Measurements from ENCODE around the gene MAK. TPM values are rescaled to one million over a fixed set of nuclear protein-coding genes. Genes with fewer than 3 reads are reported as not detected.
A peak's percentile ranks its signal among the peaks of the same experiment; 100 is the strongest.
"Not testable (repeated sequence)": the region's sequence is repeated elsewhere in the genome, so short reads cannot be mapped to it uniquely, and the experiment has no call there.

MAK gene
- total and polyA plus RNA-seq, 2 of the 13 experiments (the other 11 are each of a cell fraction or from before 2014, with no cell fraction given): 0.04 TPM; not detected in 1

GRCh38 chr6:10720960-10721849, 117.1 kb downstream of the MAK start (continued):
- TF ChIP-seq E2F1 (CRISPR knock-in tag; IDR thresholded peaks at IDR 0.05): peak; percentile 49; the same call in 1 of the 2 replicates
- TF ChIP-seq KDM3A (CRISPR knock-in tag; IDR thresholded peaks at IDR 0.05; ENCODE audit: low read depth): 0 out of 2 replicates have a peak, but pooled peaks have one; percentile 56
- TF ChIP-seq CREB1 (IDR thresholded peaks at IDR 0.05): peak; percentile 63
- TF ChIP-seq CREB1 (CRISPR knock-in tag; IDR thresholded peaks at IDR 0.05): 0 out of 2 replicates have a peak, but pooled peaks have one; percentile 42
- 0 out of 2 replicates have a peak, but pooled peaks have one; percentile 34 for TF ChIP-seq ZNF609 (CRISPR knock-in tag; IDR thresholded peaks at IDR 0.05; ENCODE audit: borderline replicate concordance)
- TF ChIP-seq KLF9 (CRISPR knock-in tag; IDR thresholded peaks at IDR 0.05; ENCODE audit: low read depth): 0 out of 2 replicates have a peak, but pooled peaks have one; percentile 45
- TF ChIP-seq, protein P1, sequence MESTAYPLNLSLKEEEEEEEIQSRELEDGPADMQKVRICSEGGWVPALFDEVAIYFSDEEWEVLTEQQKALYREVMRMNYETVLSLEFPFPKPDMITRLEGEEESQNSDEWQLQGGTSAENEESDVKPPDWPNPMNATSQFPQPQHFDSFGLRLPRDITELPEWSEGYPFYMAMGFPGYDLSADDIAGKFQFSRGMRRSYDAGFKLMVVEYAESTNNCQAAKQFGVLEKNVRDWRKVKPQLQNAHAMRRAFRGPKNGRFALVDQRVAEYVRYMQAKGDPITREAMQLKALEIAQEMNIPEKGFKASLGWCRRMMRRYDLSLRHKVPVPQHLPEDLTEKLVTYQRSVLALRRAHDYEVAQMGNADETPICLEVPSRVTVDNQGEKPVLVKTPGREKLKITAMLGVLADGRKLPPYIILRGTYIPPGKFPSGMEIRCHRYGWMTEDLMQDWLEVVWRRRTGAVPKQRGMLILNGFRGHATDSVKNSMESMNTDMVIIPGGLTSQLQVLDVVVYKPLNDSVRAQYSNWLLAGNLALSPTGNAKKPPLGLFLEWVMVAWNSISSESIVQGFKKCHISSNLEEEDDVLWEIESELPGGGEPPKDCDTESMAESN (CRISPR knock-in tag; conservative IDR thresholded peaks at IDR 0.05): peak; percentile 67; the same call in 1 of the 2 replicates
- peak; percentile 84; the same call in 1 of the 2 replicates for TF ChIP-seq ZNF577 (CRISPR knock-in tag; IDR thresholded peaks at IDR 0.05; ENCODE audit: borderline replicate concordance, low read depth)
- TF ChIP-seq TEF (CRISPR knock-in tag; IDR thresholded peaks at IDR 0.05): peak; percentile 65; the same call in 1 of the 2 replicates
- TF ChIP-seq CENPBD1 (CRISPR knock-in tag; IDR thresholded peaks at IDR 0.05; ENCODE audit: borderline replicate concordance, low read depth): 0 out of 2 replicates have a peak, but pooled peaks have one; percentile 53
- 0 out of 2 replicates have a peak, but pooled peaks have one; percentile 43 for TF ChIP-seq ZNF746 (CRISPR knock-in tag; IDR thresholded peaks at IDR 0.05)
- not testable (repeated sequence) for TF ChIP-seq FOXA1 (IDR thresholded peaks at IDR 0.05)
- TF ChIP-seq FOXA1 (CRISPR knock-in tag; IDR thresholded peaks at IDR 0.05): peak; percentile 30; the same call in 1 of the 2 replicates
- TF ChIP-seq SOX5 (CRISPR knock-in tag; IDR thresholded peaks at IDR 0.05; ENCODE audit: borderline replicate concordance): 0 out of 2 replicates have a peak, but pooled peaks have one; percentile 38
- TF ChIP-seq TOPORS (CRISPR knock-in tag; IDR thresholded peaks at IDR 0.05): peak; percentile 91
- TF ChIP-seq, protein P2, sequence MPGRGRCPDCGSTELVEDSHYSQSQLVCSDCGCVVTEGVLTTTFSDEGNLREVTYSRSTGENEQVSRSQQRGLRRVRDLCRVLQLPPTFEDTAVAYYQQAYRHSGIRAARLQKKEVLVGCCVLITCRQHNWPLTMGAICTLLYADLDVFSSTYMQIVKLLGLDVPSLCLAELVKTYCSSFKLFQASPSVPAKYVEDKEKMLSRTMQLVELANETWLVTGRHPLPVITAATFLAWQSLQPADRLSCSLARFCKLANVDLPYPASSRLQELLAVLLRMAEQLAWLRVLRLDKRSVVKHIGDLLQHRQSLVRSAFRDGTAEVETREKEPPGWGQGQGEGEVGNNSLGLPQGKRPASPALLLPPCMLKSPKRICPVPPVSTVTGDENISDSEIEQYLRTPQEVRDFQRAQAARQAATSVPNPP (CRISPR knock-in tag; IDR thresholded peaks at IDR 0.05): peak; percentile 83
- TF ChIP-seq SALL2 (CRISPR knock-in tag; IDR thresholded peaks at IDR 0.05): 0 out of 2 replicates have a peak, but pooled peaks have one; percentile 3
- TF ChIP-seq ZFP1 (CRISPR knock-in tag; IDR thresholded peaks at IDR 0.05): 0 out of 2 replicates have a peak, but pooled peaks have one; percentile 52
